Glomerular visceral epithelial cell (primary cell): ENCODE data around the gene MTUS2.

ENCODE experiments used
- DNase-seq: peaks from one replicate; pipeline ENCODE4 v3.0.0-alpha.2; 2016; ENCODE audit errors: extremely low spot score

Gene MTUS2

DNA sequence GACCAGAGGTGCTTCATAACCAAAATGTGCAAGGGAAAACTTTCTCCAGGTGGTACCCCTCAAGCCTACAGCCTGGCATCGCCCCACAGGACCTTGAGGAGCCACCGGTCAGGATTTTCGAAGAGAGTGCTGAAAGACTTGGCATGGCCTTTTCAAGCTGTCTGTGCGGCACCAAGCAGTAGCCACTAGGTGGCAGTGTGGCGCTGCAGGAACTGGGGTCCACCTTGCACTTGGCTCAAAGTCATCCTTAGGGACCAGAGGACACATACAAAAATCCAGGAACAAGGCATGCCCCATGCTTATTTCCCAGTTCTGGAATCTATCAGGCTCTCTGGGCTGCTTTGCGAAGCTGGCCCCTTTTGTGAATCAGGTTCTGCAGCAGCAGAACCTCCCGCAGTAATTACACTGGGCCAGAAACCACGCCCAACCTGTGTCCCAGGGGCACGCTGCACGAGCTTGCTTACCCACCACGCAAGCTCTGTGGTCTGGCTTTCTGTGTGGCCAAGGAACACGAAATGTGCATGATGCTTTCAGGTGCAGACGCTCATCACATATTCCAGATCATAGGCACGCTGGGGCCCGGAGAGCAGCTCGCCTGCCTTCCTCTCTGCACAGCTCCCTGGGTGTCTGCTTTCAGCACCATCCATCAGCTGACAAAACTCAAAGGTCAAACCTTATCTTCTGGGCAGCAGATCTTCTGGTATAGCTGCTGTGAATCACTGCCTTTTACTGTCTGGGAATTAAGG lies 688.2 kb downstream of the MTUS2 start:
- DNase-seq, result peak; percentile 83

DNA sequence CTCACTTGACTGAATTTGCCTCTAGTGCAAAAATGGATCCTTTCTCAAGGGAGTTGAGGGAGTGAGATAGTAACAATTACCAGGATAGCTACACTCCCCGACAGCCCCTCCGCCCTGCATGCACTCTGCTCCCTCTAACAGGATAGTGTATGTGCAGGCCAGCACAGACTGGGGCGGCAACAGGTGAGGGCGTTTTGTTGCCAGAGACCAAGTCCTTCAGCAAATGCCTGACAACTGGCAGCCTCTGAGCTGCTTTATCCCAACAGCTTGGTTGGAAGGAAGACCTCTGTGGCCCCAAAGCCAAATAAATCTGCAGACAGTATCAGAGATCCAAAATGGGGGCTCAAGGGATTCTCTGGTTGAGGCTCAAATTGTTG lies 688.7 kb downstream of the MTUS2 start:
- DNase-seq, result no peak

DNA sequence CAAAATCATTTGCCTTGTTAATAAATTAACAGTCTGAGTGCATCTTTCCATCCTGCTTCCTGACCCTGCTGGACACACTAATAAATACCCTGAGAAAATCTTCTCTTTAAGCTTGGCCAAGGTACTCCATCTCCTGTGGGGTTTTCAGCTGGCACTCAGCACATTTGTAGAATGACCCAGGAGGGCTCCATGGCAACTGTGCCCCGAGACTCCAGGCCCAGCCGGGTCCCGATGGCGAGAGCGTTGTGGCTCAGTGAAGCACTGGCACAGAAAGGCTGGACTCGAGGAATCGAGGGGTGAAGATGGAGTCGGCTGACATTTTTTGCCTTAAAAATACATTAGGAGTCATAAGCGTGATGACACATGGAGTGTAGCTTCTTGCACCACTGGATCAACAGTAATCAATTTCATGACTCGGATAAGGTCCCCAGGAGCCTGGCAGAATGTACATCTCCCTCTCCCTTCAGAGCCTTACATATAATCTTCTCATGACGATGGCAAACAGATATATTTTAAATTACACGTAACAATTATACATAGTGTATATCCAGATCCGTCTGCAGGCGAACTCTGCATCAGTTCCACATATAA lies 690.0 kb downstream of the MTUS2 start:
- peak; percentile 8 for DNase-seq

- DNase-seq, result no peak
Measured at GRCh38 chr13:29510651-29511084, 690.5 kb downstream of the MTUS2 start.

DNA sequence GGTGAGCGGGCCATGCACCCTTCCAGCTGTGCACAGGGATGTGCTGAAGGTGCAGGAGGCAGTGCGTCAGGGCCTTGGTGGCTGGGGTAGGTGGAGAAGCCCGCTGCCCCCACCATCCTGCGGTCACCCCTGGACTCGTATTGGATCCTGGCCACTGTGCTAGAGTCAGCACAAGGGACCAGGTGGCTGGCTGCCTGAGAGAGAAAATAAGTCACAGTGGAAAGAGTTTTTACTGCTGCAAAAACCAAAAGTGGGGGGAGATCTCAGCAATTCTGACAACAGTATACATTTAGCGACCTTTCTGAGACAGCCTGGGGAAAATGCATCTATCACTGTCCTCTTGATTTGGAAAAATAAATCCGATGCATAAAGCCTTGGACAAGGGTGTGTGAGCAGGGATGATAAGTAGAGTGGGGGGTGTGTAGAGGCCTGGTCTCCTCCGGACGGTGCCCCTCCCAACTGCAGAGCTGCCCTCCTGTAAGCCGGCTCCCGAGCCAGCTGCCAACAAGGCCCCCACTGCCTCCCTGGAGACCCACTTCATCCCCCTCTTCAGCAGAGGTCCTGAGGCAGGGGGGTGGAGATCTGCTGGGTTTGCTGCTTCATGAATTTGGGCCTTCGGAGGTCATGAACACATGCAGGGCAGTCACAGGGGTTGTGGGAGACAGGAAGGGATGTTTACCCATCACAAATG lies 691.1 kb downstream of the MTUS2 start:
- DNase-seq, result no peak

- DNase-seq, result no peak
Measured at GRCh38 chr13:29511980-29512379, 691.8 kb downstream of the MTUS2 start.

GRCh38 chr13:29513002-29513980 lies 693.2 kb downstream of the MTUS2 start:
- no peak for DNase-seq

DNA sequence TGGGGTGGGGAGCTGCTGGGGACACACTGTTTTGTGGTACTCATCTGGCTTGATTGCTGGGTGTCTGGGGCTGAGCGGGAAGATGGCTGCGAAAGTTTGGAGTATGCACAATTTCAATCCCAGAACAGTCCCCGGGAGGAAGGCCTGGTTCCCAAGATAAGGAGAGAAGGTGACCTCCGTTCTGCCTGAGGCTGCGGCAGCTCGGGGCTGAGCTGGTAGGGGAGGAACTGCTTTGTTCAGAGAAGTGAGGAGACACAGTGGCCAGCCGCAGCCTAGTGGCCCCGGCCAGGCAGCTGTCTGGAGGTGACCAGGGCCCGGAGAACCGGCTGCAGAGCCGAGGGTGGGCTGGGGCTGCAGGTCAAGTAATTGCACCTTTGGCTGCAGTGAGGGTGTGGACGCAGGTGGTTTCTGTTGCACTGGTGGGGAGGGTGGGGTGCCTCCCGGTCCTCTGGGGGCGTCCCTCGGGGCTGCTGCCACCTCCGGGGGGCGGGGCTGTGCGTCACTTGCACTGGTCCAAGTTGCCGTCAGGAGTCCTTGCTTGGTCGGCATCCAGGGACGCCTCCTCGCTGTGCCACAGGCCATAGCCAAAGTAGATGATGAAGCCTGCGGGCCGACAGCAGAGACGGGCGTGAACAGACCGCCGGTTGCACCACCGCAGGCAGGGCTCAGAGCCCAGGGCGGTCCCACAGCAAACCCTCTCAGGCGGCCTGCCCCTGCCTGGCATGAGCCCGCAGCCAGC lies 694.0 kb downstream of the MTUS2 start:
- no peak for DNase-seq

GRCh38 chr13:29514720-29515310 lies 694.7 kb downstream of the MTUS2 start:
- no peak for DNase-seq

GRCh38 chr13:29515372-29515771 lies 695.2 kb downstream of the MTUS2 start:
- no peak for DNase-seq

DNA sequence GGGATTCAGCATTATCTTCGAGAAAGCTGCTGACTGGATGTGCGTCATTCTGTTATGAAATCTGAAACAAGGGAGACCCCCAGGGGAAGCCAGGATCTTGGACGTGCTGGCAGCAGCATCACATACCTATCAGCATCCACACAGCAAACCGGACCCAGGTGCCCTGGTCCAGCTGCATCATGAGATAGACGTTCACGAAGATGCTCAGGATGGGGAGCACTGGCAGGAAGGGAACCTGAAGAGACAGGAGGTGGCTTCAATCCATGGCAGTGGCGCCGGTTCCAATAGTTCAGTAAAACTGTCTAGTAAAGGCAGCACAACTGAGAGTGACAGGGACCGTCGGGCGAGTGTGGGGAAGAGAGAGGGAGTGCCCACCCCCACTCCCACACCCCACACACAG lies 695.9 kb downstream of the MTUS2 start:
- no peak for DNase-seq

DNA sequence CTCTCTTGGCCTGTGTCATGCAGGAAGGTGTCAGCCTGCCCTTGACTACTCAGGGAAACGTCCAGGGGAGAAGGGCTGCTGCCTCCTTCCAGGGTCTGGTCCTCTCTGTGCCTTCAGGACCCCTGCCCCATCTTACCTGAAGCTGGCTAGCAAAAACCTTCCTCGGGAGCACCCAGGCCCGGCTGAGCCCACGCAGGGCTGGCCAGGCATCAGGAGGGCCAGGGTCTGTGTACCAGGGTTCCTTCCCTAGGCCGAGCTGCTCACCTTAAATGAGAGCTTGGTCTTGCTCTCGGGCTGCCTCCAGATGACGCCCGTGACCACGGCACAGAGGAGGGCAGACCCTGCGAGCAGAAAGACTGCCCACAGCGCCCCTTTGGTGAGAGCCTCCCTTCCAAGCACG lies 696.7 kb downstream of the MTUS2 start:
- no peak for DNase-seq

- no peak for DNase-seq
Measured at GRCh38 chr13:29519921-29520320, 699.8 kb downstream of the MTUS2 start.

DNA sequence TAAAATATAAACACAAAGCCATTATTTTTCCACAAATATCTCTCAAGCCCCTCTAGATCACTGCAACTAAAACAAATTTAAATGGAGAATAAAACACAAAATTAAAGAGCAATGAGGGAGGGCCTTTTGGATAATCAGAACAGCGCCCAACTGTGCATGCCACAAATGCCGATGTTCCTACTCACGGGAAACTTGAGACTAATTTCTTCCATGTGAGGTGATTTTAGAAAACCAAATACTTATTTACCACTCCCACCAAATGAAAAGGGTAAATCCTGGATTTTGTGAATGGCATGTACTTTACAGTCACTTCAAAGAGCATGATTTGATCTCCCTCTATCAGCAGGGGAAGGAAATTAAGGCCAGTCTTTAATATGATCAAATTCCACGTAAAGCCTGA lies 700.5 kb downstream of the MTUS2 start:
- no peak for DNase-seq

DNA sequence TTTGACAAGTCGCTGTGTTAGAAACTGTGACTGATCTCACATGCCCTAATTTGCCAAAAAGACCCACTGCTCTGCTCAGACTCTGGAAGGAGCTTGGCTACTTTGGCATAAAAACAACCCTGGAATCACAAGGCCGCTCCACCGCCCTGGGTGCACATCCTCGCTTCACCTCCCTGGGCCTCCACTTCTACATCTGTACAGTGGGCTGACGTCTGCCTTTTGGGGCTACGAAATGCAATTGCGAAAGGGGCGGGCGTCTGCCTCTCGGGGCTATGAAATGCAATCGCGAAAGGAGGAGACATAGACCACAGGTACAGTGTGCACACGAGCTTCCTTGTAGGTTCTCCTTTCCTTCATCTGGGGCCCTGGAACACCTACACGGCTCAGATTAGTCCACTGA lies 701.2 kb downstream of the MTUS2 start:
- no peak for DNase-seq

DNA sequence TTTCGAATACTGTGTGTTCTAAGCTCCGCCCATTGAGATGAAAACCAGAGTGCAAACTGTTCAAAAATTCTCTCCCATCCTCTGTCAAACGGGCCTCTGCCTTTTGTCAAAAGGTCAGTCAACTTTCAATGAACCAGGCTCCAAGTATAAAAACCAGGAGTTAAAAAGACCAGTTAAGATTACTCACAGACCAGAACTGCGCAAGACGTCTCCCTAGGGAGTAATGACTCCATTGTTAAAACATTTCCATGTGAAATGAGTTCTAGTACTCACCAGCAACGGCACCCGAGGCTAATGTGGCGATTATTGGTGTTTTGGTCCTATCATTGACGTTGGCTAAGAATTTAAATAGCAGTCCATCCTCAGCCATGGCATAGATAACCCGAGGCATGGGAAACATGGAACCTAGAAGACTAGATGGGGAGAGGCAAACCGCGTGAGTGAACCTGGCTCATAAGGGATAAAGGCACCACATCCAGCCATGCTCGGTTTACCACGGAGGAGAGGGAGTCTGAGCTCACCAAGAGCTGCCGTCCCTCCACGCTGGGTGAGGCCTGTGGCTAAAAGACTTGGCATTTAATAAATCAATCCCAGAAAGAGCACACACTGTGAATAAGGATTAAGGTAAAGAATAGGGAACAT lies 702.0 kb downstream of the MTUS2 start:
- DNase-seq, result no peak

DNA sequence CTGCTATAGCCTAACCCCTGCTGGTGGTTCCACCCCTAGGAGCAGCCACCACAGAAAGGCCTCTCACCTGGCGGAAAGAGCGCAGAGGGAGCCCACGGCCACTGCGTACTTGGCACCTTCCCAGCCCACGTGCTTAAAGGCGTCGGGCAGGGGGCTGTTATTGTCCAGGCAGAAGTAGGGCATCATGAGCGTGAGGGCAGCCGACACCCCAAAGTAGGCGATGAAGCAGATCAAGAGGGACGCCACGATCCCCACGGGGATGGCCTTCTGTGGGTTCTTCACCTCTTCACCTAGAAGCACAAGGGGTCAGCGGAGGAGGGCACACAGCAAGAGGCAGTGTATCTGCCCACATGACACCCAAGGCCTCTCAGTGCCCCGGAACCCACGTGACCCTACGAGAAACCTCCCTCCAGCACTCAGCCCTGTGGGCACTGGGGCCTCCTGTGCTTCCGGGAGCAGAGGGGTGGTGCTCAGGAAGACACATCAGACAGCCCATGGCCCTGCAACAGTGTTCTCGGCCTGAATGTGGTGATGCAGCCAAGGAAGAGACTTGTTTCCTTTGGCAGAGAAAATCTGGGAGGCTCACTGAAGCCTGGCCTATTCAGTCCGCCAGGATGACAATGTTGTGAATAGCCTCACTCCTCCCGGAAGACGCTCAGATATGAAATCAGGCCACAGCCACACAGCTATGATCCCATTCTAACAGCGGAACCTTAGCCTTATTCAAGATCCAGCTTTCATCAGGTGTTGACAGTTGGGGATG lies 703.2 kb downstream of the MTUS2 start:
- no peak for DNase-seq

GRCh38 chr13:29524176-29524575 lies 704.0 kb downstream of the MTUS2 start:
- no peak for DNase-seq

- DNase-seq, result no peak
Measured at GRCh38 chr13:29524641-29525040, 704.5 kb downstream of the MTUS2 start.

- no peak for DNase-seq
Measured at GRCh38 chr13:29525757-29526156, 705.6 kb downstream of the MTUS2 start.
